Stimulated activated CD4-positive, alpha-beta T cell treated with anti-CD3 and anti-CD28 coated beads, Interleukin-2, amount 100 ng/mL, for 48 hours (primary cell): ENCODE measurements around the gene MOB3A.
A peak's percentile ranks its signal among the peaks of the same experiment; 100 is the strongest.

Experiments
- DNase-seq, 2 donors: peaks; one replicate each; pipeline ENCODE4 v3.0.0-alpha.2; 2020

MOB3A gene

DNA sequence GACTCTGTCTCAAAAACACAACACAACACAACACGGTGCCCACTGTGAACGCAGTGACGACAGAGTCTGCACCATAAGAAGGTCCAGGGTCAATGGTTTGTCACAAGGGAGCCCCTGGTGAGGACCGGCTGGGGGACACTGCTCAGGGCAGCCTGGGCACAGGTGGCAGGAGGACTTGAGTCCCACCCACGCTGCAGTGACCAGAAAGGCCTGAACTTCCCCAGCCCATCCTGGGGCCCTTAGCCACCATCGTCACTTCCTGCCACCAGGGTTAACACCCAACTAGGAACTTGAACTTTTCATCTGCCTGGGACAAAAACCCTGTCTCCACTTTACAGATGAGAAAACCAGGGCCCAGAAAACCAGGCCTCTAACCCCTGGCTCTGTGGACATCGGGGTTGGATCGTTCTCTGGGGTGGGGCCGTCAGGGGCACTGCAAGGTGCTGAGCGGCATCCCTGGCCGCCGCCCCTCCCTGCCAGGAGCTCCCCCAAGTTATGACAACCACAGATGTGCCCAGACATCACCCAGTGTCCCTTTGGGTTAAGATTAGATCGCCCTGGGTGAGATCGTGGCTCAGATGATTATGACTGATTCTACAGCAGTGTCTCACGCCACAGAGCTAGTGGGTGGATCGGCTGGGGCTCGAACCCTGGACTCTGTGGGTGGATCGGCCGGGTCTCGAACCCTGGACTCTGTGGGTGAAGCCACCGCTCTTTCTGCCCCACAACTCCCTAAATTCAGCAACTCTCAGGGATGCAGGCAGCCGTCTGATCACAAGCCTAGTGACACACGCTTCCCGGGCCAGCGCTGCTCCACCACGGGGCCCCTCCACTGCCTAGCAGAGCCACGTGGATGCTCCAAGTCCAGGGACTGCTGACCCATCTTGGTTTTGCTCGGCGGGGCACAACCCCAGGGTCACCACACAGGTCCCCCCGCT, 14.0 kb downstream of the MOB3A start:
- no peak for DNase-seq

DNA sequence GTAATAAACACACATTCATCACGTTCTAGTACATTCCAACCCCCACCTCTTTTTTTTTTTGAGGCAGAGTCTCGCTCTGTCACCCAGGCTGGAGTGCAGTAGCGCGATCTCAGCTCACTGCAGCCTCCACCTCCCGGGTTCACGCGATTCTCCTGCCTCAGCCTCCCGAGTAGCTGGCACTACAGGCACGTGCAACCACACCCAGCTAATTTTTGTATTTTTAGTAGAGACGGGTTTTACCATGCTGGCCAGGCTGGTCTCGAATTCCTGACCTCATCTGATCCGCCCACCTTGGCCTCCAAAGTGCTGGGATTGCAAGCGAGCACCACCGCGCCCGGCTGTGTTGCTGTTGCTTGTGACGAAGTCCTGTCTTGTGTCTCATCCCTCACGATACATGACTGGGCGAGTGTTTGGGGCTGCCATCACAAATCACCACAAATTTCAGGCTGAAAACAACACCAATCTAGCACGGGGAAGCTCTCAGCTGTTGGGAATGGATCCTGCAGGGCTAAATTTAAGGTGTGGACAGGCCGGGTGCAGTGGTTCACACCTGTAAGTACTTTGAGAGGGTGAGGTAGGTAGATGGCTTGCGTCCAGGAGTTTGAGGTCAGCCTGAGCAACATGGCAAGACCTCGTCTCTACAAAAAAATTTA, 15.7 kb downstream of the MOB3A start:
- DNase-seq: no peak

GRCh38 chr19:2079865-2080301, 16.2 kb downstream of the MOB3A start:
- no peak for DNase-seq

DNA sequence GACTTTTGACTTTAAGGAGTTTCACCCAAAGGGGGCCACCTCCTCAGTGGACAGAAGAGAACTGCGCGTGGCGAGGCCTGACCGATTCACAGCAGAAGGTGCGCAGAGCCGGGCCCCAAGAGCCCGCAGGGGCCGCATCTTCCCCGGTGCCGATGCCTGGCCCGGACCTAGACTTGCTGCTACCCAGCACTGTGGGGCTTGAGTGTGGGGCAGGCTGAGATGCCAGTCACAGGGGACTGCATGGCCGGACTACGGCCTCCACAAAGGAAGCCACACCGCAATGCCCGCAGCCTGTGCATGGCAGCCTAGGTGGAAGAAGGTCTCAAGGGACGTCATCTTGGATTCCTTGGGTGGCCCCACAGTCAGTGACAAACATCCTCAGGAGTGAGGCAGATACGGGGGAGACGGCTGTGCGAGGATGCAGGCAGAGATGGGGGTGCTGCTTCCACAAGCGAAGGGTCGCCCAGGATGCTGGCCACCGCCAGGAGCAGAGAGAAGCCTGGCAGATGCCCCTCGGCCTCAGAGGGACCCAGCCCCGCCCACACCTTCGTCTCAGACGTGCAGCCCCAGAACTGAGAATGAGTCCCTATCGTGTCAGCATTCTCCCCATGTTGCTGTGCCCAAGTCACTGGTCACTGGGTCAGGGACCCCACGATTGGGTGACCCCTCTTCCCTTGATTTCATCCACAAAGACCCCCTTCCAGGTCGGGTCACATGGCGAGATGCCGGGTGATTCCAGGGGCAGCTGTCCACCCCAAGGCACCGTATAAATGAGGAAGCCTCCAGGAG, 16.9 kb downstream of the MOB3A start:
- DNase-seq: no peak

DNA sequence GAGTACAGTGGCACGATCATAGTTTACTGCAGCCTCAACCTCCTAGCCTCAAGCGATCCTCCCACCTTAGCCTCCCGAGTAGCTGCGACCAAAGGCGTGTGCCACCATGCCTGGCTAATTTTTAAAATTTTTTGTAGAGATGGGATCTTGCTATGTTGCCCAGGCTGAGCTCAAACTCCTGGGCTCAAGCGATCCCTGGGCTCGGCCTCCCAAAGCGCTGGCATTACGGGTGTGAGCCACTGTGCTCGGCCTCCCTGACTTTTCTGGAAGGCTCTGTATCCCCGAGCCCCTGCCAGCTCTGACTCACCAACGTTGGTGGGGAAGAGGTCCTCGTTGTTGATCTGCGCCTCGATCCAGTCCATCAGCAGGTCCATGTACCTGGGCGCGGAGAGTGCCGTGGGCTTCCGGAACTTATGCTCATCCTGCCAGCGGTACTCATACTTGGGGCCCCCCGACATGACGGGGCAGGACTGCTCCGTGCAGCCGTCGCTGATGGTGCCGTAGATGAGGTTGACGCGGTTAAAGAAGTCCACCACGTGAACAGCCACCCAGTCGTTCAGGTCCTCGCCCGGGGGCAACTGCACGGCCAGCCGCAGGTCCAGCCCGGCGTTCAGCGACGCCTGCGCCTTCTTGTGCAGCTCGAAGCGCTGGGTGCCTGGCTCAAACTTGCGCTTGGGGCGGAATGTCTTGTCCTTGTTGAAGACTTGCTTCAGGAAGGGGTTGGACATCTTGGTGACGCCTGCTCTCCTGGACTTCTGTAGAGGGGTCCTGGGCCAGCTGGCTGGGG, 18.1 kb downstream of the MOB3A start:
- DNase-seq: no peak

DNA sequence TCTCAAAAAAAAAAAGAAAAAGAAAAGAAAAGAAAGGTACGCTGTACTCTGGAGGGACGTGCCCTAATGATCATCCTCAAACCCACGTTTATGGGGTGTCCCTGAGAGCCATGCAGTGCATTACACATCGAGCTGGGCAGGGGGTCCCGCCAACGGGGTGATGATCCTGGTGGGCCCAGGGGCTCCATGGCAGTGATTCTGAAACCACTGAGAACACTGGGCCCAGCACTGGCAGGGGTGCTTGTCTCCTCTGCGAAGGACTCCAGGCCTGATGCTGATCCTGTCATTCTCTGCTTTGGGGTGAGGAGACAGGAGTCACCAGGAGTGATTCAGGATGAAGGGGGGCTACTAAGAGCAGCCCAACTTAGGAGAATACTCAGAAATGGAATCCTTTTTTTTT, 18.7 kb downstream of the MOB3A start:
- DNase-seq: no peak

DNA sequence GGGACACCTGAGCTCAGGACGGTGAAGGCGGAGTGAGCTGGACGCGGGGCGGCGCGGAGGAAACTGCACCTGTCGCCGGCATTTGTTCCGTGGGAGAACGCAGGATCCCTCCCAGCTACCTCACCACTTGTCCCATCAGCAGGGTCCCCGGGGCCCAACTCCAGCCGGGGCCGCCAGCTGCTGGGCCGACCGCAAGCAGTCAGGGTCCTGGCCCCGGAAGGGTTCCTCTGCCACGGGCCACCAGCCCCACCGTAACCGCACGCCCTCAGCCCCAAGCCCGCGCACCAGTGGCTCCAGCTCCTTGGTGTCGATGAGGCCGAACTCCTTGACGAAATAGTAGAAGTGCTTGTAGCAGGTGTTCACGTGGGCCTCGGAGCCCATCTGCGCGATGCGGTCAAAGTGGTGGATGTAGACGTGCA, 19.6 kb downstream of the MOB3A start:
- DNase-seq: no peak

DNA sequence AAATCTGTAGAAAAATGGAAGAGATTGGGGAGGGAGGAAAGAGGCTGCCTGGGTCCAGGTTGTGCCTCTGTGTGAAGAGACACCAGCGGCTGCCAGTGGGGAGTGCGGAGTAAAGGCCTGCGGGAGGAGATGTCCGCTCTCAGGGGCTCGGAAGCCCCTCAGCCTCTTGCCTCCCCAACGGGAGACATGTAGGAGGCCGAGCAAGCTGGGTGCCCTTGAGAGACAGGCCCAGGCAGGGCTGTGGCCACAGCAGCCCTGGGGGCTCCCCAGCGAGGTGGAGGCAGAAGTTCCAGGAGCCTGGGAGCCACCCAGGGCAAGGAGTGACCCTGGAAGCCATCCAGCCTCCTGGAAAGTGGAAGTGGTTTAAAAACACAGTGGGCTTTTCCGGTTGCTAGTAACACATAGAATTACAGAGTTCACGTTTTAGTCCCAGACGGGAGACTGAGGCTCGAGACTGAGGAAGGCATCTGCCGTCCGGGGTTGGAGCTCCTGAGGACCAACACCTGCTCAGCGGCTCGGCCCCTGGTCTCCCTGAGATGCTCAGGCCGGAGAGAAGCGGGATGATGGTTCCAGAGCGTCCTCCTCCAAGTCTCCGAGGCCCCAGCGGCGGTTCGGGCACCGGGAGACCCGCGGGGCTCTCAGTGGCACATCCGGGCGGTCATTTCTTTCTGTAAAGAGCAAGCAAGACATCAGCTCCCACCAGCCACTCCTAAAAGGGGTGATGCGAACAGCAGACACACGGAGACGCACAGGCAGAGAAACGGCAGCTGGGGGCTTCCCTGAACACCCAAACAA, 23.2 kb downstream of the MOB3A start:
- no peak for DNase-seq

DNA sequence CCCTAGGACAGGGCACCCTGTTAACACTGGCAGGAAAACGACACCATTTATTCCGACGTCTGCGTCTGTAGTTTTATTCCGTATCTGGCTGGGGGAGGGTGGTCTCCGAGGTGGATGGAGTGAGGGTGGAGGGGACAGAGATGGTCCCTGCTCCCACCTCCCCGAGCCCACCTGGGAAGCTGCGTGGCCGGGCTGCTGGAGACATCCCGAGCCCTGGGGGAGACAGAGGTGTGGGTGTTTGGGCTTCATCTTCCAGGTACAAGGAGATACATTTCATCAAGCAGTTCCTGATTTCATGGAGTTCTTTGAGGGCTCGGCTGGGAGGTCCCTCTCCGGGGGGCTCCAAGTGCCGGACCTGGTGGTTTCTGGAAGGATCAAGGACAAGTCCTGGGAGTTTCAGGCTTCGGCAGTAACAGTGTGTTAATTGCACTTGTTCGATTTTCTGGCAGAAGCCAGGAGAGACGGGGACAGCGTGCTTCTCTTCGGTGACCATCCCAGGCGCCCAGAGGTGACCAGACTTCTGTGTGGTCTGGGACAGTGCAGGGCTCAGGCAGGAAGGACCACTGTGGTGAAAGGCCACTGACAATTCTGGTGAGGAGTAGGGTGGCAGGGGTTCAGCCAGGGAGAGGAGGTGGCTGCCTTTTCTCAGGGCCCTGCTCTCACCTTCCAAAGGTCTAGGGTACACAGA, 25.0 kb downstream of the MOB3A start:
- DNase-seq: no peak

GRCh38 chr19:2070436-2070827, 25.7 kb downstream of the MOB3A start:
- DNase-seq: no peak

GRCh38 chr19:2064788-2065524, 31.2 kb downstream of the MOB3A start:
- DNase-seq: no peak

DNA sequence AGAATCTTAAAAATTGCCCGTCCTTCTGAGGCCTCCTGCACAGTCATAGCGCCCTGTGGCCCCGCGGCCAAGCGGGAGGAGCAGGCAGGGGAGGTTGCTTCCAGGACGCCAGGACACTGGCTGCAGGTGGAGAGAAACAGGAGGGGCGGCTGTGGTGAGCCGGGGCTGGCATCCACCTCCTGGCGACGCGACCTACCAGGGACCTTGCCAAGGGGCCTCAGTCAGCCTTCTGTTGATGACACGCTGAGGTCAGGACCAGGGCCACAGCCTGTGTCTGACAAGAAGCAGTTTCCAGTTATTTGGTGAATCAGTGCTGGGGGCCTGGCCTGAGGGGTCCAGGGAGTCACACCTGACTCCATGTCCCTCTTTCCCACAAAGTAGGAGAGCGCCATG, 31.7 kb downstream of the MOB3A start:
- DNase-seq: no peak

- no peak for DNase-seq
Observed at GRCh38 chr19:2063824-2064223, 32.3 kb downstream of the MOB3A start.

DNA sequence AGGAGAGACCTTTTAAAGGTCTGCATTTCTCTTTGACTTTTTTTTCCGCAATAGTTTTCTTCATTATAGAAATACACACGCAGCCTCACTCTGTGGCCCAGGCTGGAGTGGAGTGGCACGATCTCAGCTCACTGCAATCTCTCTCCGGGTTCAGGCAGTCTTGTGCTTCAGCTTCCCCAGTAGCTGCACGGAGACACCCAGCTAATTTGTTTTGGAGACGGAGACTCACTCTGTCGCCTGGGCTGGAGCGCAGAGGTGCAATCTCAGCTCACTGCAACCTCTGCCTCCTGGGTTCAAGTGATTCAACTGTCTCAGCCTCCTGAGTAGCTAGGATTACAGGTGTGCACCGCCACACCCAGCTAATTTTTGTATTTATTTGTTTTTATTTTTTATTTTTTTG, 33.4 kb downstream of the MOB3A start:
- no peak for DNase-seq

- no peak for DNase-seq
Observed at GRCh38 chr19:2062389-2062729, 33.8 kb downstream of the MOB3A start.

DNA sequence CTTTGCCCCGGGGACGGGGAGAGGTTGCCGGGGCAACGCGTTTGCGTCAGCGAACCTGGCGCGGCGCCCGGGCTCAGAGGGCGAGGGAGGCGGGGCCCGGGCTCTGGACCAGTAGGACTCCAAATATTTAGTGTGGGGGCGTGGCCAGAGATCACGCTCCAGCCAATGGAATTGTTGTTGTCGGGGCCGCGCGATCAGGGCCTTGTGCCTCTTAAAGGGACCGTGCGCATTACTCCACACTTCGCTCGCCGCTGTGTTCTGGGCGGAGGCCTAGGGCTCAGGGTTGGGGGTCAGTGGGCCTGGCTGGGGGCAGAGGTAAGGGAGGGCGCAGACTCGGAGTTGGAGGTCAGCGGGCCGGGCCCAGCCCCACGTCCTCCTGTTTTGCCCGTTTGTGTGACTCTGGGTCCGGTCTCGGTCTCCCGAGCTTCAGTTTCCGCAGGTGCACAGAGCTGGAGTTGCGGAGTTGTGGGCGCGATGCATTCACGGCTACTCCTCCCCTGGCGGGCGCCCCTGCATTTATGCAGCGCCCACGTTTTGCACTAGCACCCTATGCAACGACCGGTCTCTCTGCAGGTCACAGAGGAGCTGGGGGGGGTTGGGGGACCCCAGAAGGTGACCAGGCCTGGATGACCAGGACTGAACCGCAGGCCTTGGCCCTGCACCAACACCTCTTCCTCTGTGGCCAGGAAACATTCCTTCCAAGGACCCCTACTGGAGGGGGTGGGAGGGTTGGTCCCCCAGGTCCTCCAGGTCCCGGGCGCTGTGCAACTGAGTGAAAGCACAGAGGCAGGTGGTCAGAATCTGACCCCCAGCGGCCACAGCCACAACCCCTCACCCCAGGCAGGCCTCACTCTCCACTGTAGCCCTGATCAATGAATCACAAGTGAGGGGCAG, 34.4 kb downstream of the MOB3A start:
- DNase-seq: peak; percentile 100

DNA sequence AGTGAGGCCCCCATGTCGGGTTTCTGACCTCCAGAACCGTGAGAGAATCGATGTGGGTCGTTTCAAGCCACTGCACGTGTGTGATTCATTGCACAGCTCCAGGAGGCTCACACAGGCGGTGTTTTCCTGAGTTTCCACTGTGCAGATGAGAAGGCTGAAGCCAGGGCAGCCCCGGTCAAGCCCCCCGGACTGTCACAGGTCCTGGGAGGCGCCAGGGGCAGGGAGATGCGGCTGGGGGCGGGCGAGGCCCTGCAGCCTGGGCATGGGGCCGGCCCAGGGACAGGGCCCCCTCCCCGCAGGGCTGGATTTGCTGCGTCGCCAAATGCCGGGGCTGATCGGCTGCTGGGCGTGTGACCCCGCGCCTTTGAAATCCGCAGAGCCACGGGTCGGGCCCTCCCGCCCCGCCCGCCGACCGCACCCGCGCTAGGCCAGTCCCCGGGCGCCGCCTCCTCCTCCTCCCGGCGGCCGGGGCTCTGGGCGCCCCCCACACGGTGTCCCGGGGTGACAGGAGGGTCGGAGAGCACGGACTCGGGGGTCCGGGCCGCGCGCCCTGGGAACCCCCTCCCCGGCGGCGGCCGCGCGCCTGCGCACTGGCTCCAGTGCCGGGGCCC, 35.1 kb downstream of the MOB3A start:
- DNase-seq: no peak

GRCh38 chr19:2059422-2060201, 36.5 kb downstream of the MOB3A start:
- DNase-seq: no peak
